C4-2B (cell line): Measurements from ENCODE around the gene BRME1.
"Not testable (repeated sequence)": the region's sequence is repeated elsewhere in the genome, so short reads cannot be mapped to it uniquely, and the experiment has no call there.

Source experiments
- H3K27ac ChIP-seq: fragments of 450-650 bp; 2 replicates; pipeline ENCODE4 v1.5.1; 2017
- ZFX ChIP-seq: fragments of 450-650 bp; IDR thresholded peaks from 2 replicates; pipeline ENCODE4 v1.6.1; 2017
- TF ChIP-seq, protein P1 (sequence below): fragments of 450-650 bp; conservative IDR thresholded peaks from 2 replicates; pipeline ENCODE4 v1.5.1; 2017; ENCODE audit warnings: mild to moderate bottlenecking

BRME1 gene

DNA sequence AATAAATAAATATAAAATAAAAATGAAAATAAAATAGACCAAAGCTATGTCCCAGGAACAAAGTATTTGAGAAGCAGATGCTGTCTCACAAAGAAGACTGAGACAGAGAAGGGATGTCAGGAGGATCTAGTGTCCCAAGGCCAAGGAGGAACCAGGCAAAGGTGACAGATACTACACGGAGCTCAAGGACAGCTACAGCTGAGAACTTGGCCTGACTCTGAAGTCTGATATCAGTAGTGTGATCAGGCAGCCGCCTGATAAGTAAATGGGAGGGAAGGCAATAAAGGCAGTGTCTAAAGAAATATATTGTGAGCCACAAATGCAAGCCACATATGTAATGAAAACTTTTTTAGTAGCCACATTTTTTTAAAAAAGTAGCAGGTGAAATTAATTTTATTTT is 49.4 kb downstream of the BRME1 start:
- TF ChIP-seq, protein P1, sequence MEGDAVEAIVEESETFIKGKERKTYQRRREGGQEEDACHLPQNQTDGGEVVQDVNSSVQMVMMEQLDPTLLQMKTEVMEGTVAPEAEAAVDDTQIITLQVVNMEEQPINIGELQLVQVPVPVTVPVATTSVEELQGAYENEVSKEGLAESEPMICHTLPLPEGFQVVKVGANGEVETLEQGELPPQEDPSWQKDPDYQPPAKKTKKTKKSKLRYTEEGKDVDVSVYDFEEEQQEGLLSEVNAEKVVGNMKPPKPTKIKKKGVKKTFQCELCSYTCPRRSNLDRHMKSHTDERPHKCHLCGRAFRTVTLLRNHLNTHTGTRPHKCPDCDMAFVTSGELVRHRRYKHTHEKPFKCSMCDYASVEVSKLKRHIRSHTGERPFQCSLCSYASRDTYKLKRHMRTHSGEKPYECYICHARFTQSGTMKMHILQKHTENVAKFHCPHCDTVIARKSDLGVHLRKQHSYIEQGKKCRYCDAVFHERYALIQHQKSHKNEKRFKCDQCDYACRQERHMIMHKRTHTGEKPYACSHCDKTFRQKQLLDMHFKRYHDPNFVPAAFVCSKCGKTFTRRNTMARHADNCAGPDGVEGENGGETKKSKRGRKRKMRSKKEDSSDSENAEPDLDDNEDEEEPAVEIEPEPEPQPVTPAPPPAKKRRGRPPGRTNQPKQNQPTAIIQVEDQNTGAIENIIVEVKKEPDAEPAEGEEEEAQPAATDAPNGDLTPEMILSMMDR: no peak
- TF ChIP-seq ZFX: no peak
- H3K27ac ChIP-seq: no peak overlapping the region

DNA sequence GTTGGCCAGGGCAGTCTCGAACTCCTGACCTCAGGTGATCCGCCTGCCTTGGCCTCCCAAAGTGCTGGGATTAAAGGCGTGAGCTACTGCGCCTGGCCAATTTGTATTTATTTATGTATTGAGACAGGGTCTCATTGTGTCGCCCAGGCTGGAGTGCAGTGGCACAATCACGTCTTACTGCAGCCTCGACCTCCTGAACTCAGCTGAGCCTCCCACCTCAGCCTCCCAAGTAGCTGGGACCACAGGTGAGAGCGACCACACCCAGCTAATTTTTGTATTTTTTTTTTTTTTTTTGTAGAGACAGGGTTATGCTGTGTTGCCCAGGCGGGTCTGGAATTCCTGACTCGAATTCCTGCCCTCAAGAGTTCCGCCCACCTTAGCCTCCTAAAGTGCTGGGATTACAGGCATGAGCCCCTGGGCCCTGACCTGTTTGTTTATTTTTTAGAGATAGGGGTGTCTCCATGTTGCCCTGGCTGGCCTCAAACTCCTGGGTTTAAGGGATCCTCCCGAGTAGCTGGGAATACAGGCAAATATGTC is 53.7 kb downstream of the BRME1 start:
- H3K27ac ChIP-seq: not testable (repeated sequence)

DNA sequence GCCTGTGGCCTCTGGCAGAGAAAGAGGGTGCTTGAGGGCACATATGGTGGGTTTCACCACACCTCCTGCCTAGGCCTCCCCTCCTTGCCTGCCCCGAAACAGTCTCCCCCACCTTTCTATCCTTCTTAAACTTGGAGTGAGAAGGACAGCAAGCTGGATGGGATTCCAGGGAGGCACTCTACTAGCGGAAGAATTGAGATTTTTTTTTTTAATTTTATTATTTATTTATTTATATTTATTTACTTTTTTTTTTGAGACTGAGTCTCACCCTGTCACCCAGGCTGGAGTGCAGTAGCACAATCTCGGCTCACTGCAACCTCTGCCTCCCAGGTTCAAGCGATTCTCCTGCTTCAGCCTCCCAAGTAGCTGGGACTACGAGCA is 54.2 kb downstream of the BRME1 start:
- H3K27ac ChIP-seq: not testable (repeated sequence)

DNA sequence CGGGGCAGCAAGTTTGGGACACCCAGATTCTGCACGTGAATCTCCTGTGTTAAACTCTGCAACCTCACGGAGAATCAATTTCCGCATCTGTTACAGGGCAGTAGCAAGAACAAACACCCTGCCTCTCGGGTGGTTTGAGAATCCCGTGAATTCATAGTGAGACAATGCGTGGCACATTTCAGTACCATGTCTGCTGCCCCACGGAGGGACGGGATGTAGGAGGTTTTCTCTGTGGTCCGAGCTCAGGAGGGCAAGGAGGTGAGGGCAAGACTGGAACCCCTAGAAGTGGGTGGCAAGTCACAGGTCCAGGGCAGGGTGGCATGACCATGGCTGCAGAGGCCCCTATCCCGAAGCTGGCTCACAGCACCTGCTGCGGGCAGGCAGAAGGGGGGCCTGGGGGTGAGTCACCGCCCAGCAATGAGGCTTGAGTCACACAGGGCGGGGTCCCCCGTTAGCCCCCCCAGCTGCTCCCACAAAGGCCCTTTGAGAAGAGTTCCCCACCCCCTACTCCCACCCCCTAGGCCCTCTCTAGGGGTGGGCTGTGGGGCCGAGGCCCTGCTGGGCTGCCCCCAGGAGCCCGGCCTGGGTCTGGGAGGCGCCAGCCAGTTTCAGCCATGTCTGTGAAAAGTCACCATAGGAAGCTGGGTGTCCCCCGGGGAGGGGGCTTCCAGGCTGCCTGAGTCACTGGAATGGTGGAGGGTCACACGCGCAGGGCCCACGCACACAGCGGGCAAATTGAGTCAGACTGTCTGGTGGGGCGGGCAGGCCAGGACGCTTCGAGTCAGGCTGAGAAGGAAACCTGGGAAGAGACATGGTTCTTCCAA is 54.8 kb downstream of the BRME1 start:
- no peak overlapping the region; the same call in 1 of the 2 replicates for H3K27ac ChIP-seq
- TF ChIP-seq ZFX: no peak
- TF ChIP-seq, protein P1: no peak

DNA sequence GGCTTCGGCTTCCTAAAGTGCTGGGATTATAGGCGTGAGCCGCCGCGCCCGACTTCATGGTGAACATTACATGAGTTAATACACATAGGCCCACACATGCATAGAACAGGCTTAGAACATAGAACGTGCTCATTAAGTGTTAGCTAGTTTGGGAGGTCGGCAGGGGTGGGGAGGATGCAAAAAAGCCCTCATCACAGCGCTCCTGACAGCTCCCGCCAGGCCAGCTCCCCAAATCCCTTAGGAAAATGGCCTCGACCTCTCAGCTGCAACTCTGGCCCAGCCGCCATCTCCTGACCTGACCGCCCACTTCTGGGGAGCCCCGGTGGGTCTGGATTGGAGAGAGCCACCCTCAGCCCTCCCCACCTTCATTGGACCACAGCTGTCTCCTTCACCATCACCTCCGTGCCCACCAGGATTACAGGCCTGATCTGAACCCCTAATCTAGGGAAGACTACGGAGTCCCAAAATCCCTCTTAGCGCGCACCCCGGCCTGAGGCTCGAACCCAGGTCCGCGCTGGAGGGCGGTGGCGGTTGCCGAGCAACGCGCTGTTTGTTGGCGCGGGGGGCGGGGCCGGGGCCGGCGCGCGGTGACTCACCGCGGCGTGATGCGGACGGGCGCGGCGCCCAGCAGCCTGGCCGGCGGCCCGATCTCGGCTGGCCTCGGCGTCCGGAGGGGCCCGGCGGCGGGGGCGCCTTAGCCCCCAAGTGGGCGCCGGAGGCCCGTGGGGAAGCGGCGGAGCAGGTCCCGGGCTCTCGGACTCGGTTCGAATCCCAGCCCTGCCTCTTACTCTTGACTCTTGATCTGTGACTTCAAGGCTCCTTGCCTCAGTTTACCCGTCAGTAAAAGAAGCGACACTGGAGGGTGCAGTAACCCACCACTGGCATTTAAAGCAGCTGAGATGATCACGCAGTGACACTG is 55.7 kb downstream of the BRME1 start:
- no peak overlapping the region; the same call in 1 of the 2 replicates for H3K27ac ChIP-seq
- TF ChIP-seq, protein P1: no peak
- no peak for TF ChIP-seq ZFX

DNA sequence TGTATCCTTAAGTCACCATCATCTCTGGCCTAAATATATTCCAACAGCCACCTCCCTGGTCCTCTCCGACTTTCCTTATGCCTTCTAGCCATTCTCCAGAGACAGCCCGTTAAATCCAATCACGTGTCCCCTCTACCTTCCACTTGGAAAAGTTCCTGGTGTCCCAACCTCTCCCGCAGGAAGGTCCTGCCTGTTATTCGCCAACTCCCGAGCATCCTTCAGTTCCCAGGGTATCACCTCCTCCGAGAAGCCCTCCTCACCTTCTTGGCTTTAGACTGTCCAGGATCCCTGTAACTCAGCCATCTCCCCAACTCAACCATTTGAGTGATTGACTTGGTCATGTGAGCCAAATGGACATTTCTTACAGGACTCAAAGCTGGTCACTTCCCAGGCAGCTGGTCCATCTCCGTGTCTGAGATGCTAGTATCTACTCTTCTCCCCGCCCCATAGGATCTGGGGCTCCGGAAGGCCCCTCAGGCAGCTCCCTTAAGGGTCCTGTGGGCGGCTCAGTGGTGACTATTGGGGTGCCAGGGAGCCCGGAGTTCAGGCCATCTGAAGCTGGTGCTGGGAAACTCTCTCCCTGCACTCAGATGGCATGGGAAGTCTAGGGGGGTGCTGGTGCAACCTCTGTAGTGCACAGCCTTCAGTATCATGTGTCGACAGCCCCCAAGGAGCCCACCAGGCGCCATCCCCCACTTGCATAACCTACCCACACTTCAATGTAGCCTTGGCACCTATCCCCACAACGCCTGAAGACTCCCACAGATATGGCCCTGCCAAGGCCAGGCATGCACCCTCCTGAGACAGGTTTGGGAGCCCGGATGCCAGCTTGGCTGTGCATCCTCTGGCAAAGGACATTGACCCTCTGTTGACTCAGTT is 56.9 kb downstream of the BRME1 start:
- H3K27ac ChIP-seq: no peak overlapping the region
- no peak for TF ChIP-seq ZFX
- TF ChIP-seq, protein P1: no peak

DNA sequence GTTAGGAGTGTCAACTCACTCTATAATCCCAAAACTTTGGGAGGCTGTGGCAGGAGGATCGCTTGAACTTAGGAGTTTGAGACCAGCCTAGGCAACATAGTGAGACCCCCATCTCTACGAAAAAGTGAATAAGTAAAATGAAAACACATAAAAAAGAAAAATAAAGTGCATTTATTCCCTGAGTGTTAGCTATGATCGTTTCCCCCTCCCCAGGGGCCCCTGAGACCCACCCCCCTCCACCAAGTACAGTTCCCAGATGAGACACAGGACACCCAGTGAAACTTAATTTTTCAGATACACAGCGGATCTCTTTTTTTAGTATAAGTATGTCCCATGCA is 57.6 kb downstream of the BRME1 start:
- TF ChIP-seq, protein P1: no peak
- TF ChIP-seq ZFX: no peak
- no peak overlapping the region for H3K27ac ChIP-seq
